Right lobe of liver (tissue), 6 donors: ENCODE results near the gene SGO1. TPM values are rescaled to one million over a fixed set of nuclear protein-coding genes. Genes with fewer than 3 reads are reported as not detected.

Source experiments
- ATAC-seq, 4 donors: fragments of 200-7000 bp; cut with Tn5 transposase; one replicate each; pipeline ENCODE4 v1.9.1; 2020; ENCODE audit warnings: mild to moderate bottlenecking in 4 of 4, moderate library complexity in 4 of 4
- DNase-seq, 3 donors: peaks; one replicate each; pipeline ENCODE4 v3.0.0-alpha.2; 2020
- H3K27ac ChIP-seq, 3 donors: fragments of 200-600 bp; one replicate each; pipeline ENCODE4 v1.8.0; 2022
- H3K27me3 ChIP-seq, 2 donors: fragments of 200-600 bp; one replicate each; pipeline ENCODE4 v1.8.0; 2022
- H3K36me3 ChIP-seq, 4 donors: fragments of 200-600 bp; sonication (generic) in 1 of 4; one replicate each; pipeline versions ENCODE4 v1.5.1 to v1.8.0; 2017 to 2022; ENCODE audit warnings: control low read depth in 1 of 4
- H3K4me1 ChIP-seq, 4 donors: fragments of 200-600 bp; sonication (generic) in 1 of 4; one replicate each; pipeline versions ENCODE4 v1.5.1 to v1.8.0; 2017 to 2022; ENCODE audit warnings: control low read depth in 1 of 4
- H3K4me3 ChIP-seq, 3 donors: fragments of 200-600 bp; one replicate each; pipeline ENCODE4 v1.8.0; 2022
- H3K9me3 ChIP-seq, 4 donors: fragments of 200-600 bp; sonication (generic) in 1 of 4; one replicate each; pipeline versions ENCODE4 v1.5.1 to v1.8.0; 2017 to 2022; ENCODE audit warnings: control low read depth in 1 of 4
- POLR2A ChIP-seq: fragments of 450-650 bp; IDR thresholded peaks from one replicate; pipeline ENCODE4 v1.6.1; 2017; ENCODE audit warnings: antibody characterized with exemption, mild to moderate bottlenecking
- WGBS: methylation state at CpG from one replicate; pipeline ENCODE4 v1.1.6; 2018; ENCODE audit warnings: low coverage, low lambda C conversion rate; ENCODE audit not compliant: insufficient coverage; ENCODE audit errors: missing lambda C conversion rate; 5-methylcytosine and 5-hydroxymethylcytosine counted together
- intact Hi-C, 2 donors: fragments of 100-400 bp; cut with DNase I; formaldehyde crosslinking; loops; one replicate each; pipeline versions ENCODE4 v1.11.2 to v1.14.1; 2022
- total RNA-seq, 6 experiments: library from RNA; depleted of rRNA in 2 of 6; stranded (reverse); fragments of >200 nt in 2 of 6; fragmentation: NEBNext Ultra II Directional in 3 of 6; extraction: Animal tissue kit (Norgen Biotek cat#: 25700) in 3 of 6; gene quantifications; one replicate each; pipeline versions ENCODE4 v1.1.0 to v1.2.4, GENCODE V29; 2016 to 2023
- TF ChIP-seq, protein P1 (sequence below), 4 donors: fragments of 200-600 bp in 3 of 4; fragments of 450-650 bp in 1 of 4; IDR thresholded peaks; one replicate each; pipeline versions ENCODE4 v1.5.1 to v1.8.0; 2016 to 2022; ENCODE audit warnings: antibody characterized with exemption in 4 of 4, mild to moderate bottlenecking in 2 of 4
- donor health status: DM: no; HTN: yes; CAD: no.
- donor health status: DM: no; HTN: no; CAD: no.
- donor health status: DM: no; HTN: no; CAD: no.
- donor health status: DM: no; HTN: yes; CAD: no.
- donor health status: DM: no; HTN: yes; CAD: no.

SGO1 gene
- total RNA-seq, 6 experiments from 2014 or later = 0.20 to 1.1 (median 0.58) TPM

DNA sequence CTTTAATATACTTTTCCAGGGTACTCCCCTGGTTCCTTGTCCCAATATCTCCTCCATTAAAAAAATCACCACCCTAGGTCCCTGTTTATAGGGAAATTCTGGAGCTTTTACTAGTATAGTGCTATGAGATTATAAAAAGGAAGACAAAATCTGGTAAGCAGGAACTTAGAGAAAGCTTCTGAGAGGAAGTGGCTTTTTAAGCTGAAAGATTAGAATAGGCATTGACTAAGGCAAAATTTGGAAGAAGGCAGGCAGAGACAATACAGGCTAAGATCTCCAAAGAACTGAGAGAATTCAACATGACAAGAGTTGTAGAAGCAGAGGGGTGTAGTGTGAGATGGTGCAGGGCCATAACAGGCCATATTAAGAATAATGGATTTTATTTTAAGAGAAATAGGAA lies 25.8 kb downstream of the SGO1 start:
- DNase-seq = no peak
- Histone ChIP-seq H3K36me3 (no peaks in the 10 kb centered on the region), H3K4me1 (peaks cover 0 to 6% (median 0%) of the 10 kb centered on the region in 4 donors), H3K27me3 (no peaks in the 10 kb centered on the region), H3K9me3 (no peaks in the 10 kb centered on the region), H3K27ac (no peak overlapping the region), H3K4me3 (no peak overlapping the region)
- TF ChIP-seq POLR2A = no peak
- TF ChIP-seq, protein P1, sequence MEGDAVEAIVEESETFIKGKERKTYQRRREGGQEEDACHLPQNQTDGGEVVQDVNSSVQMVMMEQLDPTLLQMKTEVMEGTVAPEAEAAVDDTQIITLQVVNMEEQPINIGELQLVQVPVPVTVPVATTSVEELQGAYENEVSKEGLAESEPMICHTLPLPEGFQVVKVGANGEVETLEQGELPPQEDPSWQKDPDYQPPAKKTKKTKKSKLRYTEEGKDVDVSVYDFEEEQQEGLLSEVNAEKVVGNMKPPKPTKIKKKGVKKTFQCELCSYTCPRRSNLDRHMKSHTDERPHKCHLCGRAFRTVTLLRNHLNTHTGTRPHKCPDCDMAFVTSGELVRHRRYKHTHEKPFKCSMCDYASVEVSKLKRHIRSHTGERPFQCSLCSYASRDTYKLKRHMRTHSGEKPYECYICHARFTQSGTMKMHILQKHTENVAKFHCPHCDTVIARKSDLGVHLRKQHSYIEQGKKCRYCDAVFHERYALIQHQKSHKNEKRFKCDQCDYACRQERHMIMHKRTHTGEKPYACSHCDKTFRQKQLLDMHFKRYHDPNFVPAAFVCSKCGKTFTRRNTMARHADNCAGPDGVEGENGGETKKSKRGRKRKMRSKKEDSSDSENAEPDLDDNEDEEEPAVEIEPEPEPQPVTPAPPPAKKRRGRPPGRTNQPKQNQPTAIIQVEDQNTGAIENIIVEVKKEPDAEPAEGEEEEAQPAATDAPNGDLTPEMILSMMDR (IDR thresholded peaks at IDR 0.05) = no peak
- peak in 1 of 4 donors; percentile 33 for ATAC-seq
- intact Hi-C loops = no loop called here

DNA sequence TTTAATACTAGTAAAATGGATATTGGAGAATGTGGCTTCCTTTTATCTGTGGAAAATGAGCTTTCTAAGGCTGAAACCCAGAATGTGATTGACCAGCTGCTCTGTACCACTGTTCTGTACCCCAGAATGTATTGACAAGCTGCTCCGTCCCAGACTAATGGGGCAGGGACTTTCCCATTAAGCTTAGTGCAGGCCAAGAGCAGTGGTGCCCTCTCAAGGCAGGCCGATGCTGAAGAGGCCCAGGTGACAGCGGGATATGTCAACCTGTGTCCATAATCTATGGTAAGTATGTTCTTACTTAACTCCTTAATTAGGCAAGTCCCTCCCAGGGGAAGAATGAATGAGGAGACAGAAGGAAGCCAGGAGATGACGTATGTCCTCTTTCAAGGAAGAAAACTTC lies 31.1 kb downstream of the SGO1 start:
- Histone ChIP-seq H3K27me3 (no peaks in the 10 kb centered on the region), H3K9me3 (no peaks in the 10 kb centered on the region), H3K36me3 (no peaks in the 10 kb centered on the region), H3K4me1 (no peaks in the 10 kb centered on the region), H3K27ac (no peak overlapping the region), H3K4me3 (no peak overlapping the region)
- TF ChIP-seq POLR2A = no peak
- TF ChIP-seq, protein P1 (IDR thresholded peaks at IDR 0.05) = peak in 1 of 4 donors; percentile 17
- 82% methylated on average over 4 of the region's 4 CpGs for WGBS
- intact Hi-C loops = no loop called here
- ATAC-seq (peak in 2 of 4 donors; percentile 43 to 54), DNase-seq (no peak)

DNA sequence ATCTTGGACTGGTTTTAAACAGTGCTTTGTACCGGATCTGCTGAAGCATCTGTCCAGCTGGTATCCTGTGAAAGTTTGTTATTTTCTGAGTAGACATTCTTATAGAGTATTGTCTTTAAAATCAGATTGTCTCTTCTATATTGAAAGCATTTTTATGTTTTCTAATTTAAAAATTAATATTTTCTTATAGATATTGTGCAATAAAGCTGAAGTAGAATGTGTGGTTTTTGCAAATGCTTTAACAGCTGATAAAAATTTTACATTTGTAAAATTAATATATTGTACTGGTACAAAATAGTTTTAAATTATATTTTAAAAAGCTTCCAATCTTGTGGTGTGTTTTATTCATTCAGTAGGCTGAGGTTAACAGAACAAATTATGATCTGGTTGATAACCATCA lies 31.9 kb downstream of the SGO1 start:
- Histone ChIP-seq H3K9me3 (no peaks in the 10 kb centered on the region), H3K4me3 (no peak overlapping the region), H3K36me3 (no peaks in the 10 kb centered on the region), H3K27ac (no peak overlapping the region), H3K4me1 (no peaks in the 10 kb centered on the region), H3K27me3 (no peaks in the 10 kb centered on the region)
- no peak for DNase-seq
- ATAC-seq = no peak
- TF ChIP-seq, protein P1 (IDR thresholded peaks at IDR 0.05) = no peak
- TF ChIP-seq POLR2A = no peak
- 86% methylated on average over 1 of the region's 1 CpG for WGBS
- intact Hi-C loops = no loop called here

DNA sequence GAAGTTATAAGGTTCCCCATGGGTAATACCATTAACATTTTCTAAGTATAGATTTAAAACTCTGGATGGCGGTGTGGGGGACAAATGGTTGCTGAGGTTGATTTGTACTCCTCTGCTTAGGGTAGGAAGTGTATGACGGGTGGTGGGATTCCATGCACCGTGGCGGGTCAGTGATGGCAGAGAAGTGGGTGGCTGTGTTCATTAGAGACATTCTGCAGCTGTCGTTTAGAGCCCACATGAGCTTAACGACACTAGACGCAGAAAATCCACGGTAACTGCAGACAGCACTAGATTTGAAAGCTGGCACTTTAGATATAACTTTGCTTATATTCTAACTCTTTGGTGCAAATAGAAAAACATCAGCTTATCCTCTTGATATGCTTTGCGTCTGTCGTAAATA lies 37.5 kb downstream of the SGO1 start:
- Histone ChIP-seq H3K27me3 (no peaks in the 10 kb centered on the region), H3K4me1 (no peaks in the 10 kb centered on the region), H3K36me3 (peaks cover 0 to 7% (median 0%) of the 10 kb centered on the region in 4 donors), H3K4me3 (no peak overlapping the region), H3K27ac (no peak overlapping the region), H3K9me3 (no peaks in the 10 kb centered on the region)
- intact Hi-C loops = no loop called here
- 86% methylated on average over 10 of the region's 10 CpGs for WGBS
- TF ChIP-seq, protein P1 (IDR thresholded peaks at IDR 0.05) = no peak
- TF ChIP-seq POLR2A = no peak
- DNase-seq = no peak
- no peak for ATAC-seq

DNA sequence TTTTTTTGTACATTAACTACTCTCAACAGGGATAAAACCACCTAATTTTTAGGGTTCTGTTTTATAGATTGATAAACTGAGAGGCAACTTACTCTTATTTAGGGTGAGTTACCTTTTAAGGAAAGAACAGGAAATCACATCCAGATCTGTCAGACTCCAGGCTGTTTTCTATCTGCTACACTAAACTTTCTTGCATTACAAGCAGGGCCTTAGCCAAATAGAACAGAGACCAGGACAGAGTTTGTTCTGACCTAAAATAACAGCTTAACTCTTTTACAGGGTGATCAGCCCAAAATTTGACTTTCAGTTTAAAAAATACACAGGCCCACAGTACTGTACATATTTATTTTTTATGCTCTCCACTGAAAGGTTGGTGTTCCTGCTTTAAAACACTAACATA lies 38.6 kb downstream of the SGO1 start:
- no peaks in the 10 kb centered on the region for H3K4me1 ChIP-seq
- H3K27ac ChIP-seq = no peak overlapping the region
- intact Hi-C loops = no loop called here
- TF ChIP-seq, protein P1 (IDR thresholded peaks at IDR 0.05) = no peak
- no peak for TF ChIP-seq POLR2A
- no peak for ATAC-seq
- DNase-seq = no peak
- H3K36me3 ChIP-seq = peaks cover 0 to 7% (median 0%) of the 10 kb centered on the region in 4 donors
- no peak overlapping the region for H3K4me3 ChIP-seq
- H3K27me3 ChIP-seq = no peaks in the 10 kb centered on the region
- H3K9me3 ChIP-seq = no peaks in the 10 kb centered on the region
